Spleen (tissue), 7 donors: Measurements from ENCODE around the gene GOLGA6B.

Experiments
- CTCF ChIP-seq, 11 experiments: fragments of 200-600 bp in 7 of 11; fragments of 450-650 bp in 4 of 11; sonication (generic) in 4 of 11; IDR thresholded peaks in 8 of 11; conservative IDR thresholded peaks in 3 of 11; 1 replicate in 7 of 11; 2 replicates in 4 of 11; pipeline versions ENCODE4 v1.4.0 to v1.8.0; 2016 to 2021; ENCODE audit warnings: antibody characterized with exemption in 11 of 11, inconsistent platforms in 4 of 11, mild to moderate bottlenecking in 1 of 11
- POLR2A ChIP-seq, 3 donors: fragments of 450-650 bp; IDR thresholded peaks; one replicate each; pipeline ENCODE4 v1.5.1; 2017; ENCODE audit warnings: antibody characterized with exemption in 3 of 3, mild to moderate bottlenecking in 1 of 3
- POLR2AphosphoS5 ChIP-seq, 3 donors: sonication (generic); formaldehyde crosslinking; IDR thresholded peaks; one replicate each; pipeline ENCODE4 v1.5.1; 2017; ENCODE audit warnings: antibody characterized with exemption in 3 of 3
- donor health status: DM: no; HTN: no; CAD: no; lungs with moderate emphysema.
- donor health status: DM: no; HTN: no; CAD: no.
- donor health status: DM: no; HTN: no; CAD: no.

GRCh38 chr15:72706266-72706665, 51.8 kb downstream of the GOLGA6B start:
- no peak for TF ChIP-seq POLR2AphosphoS5 (IDR thresholded peaks at IDR 0.05)
- TF ChIP-seq CTCF (IDR thresholded peaks at IDR 0.05 in 8 of 11, conservative IDR thresholded peaks at IDR 0.05 in 3 of 11) = no peak
- TF ChIP-seq POLR2A (IDR thresholded peaks at IDR 0.05) = no peak
